ENCODE results near the gene IL18R1.
A peak's percentile ranks its signal among the peaks of the same experiment; 100 is the strongest.

The IL18R1 gene

GRCh38 chr2:102391565-102391964 lies 36.0 kb downstream of the IL18R1 start:
- no peak for DNase-seq

GRCh38 chr2:102392096-102392495 lies 36.5 kb downstream of the IL18R1 start:
- DNase-seq, result no peak

- DNase-seq, result no peak
These were observed 37.3 kb downstream of the IL18R1 start for GRCh38 chr2:102392942-102393341.

GRCh38 chr2:102396012-102396411 lies 40.4 kb downstream of the IL18R1 start:
- DNase-seq, result no peak

- DNase-seq, result no peak
These were observed 41.6 kb downstream of the IL18R1 start for GRCh38 chr2:102397209-102397608.

- DNase-seq, result no peak
These were observed 44.0 kb downstream of the IL18R1 start for GRCh38 chr2:102399499-102400141.

GRCh38 chr2:102401456-102401855 lies 45.9 kb downstream of the IL18R1 start:
- peak in 2 of 4 experiments; percentile 53 to 54 for DNase-seq

- no peak for DNase-seq
These were observed 46.3 kb downstream of the IL18R1 start for GRCh38 chr2:102401865-102402264.

GRCh38 chr2:102410952-102411351 lies 55.4 kb downstream of the IL18R1 start:
- no peak for DNase-seq

- DNase-seq, result no peak
These were observed 56.6 kb downstream of the IL18R1 start for GRCh38 chr2:102412199-102412598.

- DNase-seq, result no peak
These were observed 62.4 kb downstream of the IL18R1 start for GRCh38 chr2:102417946-102418345.

GRCh38 chr2:102418421-102418961 lies 62.9 kb downstream of the IL18R1 start:
- peak in 2 of 4 experiments; percentile 32 to 33 for DNase-seq

GRCh38 chr2:102420290-102420689 lies 64.7 kb downstream of the IL18R1 start:
- DNase-seq, result no peak

GRCh38 chr2:102421890-102422759 lies 66.5 kb downstream of the IL18R1 start:
- DNase-seq, result no peak

- DNase-seq, result peak in 3 of 4 experiments; percentile 8 to 37 (median 27)
These were observed 67.3 kb downstream of the IL18R1 start, which contains the start of gene IL18RAP for GRCh38 chr2:102422910-102423309. TSS of gene IL18RAP (plus strand) at chr2:102423160. CDS start at chr2:102423278, 118 bp downstream.

- DNase-seq, result no peak
These were observed 67.8 kb downstream of the IL18R1 start for GRCh38 chr2:102423368-102423767.

- peak in 2 of 4 experiments; percentile 23 to 27 for DNase-seq
These were observed 69.2 kb downstream of the IL18R1 start for GRCh38 chr2:102424754-102425153.

GRCh38 chr2:102425441-102426132 lies 70.0 kb downstream of the IL18R1 start:
- no peak for DNase-seq

- DNase-seq, result no peak
These were observed 71.7 kb downstream of the IL18R1 start for GRCh38 chr2:102427249-102427648.

- no peak for DNase-seq
These were observed 73.0 kb downstream of the IL18R1 start for GRCh38 chr2:102428573-102428972.

- DNase-seq, result no peak
These were observed 76.8 kb downstream of the IL18R1 start for GRCh38 chr2:102432386-102432785.

- DNase-seq, result no peak
These were observed 78.5 kb downstream of the IL18R1 start for GRCh38 chr2:102433973-102434654.
